GM18507 (cell line): Measurements from ENCODE around the gene HDAC5.

Source experiments
- DNase-seq: peaks from one replicate; pipeline ENCODE4 v3.0.0; 2011; ENCODE audit warnings: low read depth; ENCODE audit not compliant: insufficient read length; ENCODE audit errors: extremely low spot score
- FAIRE-seq: peaks from 2 replicates; lab custom pipeline; 2011; peaks lifted over from hg19 to GRCh38; lab: Jason Lieb, UNC

The HDAC5 gene

GRCh38 chr17:44094701-44095387 is 28.6 kb downstream of the HDAC5 start:
- FAIRE-seq: no peak
- DNase-seq: no peak

GRCh38 chr17:44093231-44093900 is 30.1 kb downstream of the HDAC5 start:
- FAIRE-seq (no peak), DNase-seq (no peak)

GRCh38 chr17:44092051-44092450 is 31.4 kb downstream of the HDAC5 start:
- DNase-seq (no peak), FAIRE-seq (no peak)

DNA sequence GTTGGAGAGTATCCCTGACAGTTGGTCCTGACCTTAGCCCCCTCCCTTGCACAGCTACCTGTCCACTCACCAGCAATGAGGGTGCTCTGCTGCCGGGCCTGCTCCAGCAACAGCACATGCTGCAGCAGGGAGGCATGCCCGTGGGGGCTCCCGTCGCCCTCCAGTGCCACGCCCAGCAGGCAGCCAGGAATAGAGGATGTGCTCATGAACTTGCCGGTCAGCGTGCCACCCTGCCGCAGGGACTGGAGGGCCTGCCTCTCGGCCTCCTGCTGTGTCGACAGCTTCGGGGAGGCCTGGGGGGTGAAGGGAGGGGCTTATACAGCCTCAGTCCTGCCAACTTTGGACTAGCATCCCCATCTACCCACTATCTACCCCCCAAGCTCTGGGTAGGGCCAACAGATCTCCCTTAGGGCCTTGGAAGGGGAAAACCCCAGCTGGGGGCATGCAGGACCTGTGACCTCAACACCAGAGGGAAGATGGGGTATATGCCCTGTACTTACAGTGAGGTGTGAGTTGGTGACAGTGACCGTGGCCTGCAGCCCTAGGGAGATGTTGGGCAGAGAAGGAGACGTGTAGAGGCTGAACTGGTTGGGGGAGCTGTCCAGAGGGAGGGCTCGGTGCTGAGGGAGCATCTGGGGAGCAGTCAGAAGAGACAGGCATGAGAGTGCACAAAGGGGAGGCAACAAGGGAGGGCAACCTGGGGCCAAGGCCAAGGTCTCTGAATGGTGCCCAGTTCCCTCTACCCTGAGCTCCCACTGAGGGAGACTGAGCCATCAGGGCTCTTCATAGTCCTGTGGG is 32.0 kb downstream of the HDAC5 start:
- DNase-seq (no peak), FAIRE-seq (no peak)

DNA sequence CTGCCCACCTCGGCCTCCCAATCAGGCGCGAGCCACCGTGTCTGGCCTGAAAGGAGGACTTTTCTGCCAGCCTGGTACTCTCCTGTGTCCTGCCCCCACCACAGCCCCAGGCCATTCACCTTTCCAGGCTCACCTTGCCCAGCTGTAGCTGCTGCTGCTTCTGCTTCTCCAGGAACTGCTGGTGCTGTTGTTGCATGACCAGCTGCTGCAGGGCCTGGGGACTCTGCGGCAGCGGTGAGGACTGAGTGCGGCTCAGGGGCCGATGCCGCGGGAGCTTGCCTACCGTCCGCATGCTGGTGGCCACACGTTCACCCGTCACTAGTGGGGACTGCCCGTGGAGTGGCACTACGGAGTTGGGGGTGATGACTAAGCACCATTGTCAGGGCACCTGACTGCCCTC is 35.2 kb downstream of the HDAC5 start:
- DNase-seq (no peak), FAIRE-seq (no peak)

- FAIRE-seq (no peak), DNase-seq (no peak)
Observed at GRCh38 chr17:44087319-44087718, 36.1 kb downstream of the HDAC5 start.

- no peak for DNase-seq
- FAIRE-seq: no peak
Observed at GRCh38 chr17:44086364-44087311, 36.8 kb downstream of the HDAC5 start.

DNA sequence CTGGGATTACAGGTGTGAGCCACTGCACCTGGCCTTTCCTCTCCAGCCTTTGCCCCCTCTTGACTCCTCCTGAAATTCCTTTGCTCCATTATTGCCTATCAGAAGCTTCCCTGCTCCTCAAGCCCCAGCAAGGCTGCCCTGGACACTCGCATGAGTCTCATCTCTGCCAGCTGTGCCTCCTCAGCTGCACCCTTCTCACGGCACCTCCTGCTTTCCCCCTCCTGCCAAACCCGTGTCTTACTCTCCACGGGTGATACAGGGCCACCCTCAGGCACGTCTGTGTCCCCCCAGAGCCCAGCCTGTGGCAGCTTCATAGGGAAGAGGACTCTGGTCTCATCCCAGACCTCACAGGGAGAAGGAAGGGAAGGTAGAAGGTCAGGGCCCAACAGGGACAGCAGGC is 37.5 kb downstream of the HDAC5 start:
- no peak for FAIRE-seq
- no peak for DNase-seq

DNA sequence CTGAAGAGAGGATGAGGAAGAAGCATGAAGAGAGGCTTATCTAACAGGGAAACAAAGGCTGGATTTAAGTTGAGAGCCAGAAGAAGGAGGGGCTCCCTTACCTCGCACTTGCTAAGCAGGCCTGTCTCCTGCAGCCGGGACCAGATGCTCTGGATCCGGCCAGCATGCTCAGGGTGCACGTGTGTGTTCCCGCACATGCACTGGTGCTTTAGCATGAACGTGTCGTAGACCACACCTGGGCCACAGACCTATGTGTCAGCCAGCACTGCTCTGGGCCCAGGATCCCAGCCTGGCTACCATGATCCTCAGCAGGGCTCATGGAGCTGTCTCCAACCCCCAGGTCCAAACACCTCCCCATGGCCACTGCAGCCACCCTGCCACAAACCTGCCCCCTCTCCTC is 38.5 kb downstream of the HDAC5 start:
- DNase-seq (no peak), FAIRE-seq (no peak)

- FAIRE-seq (no peak), DNase-seq (no peak)
Observed at GRCh38 chr17:44084131-44084538, 39.3 kb downstream of the HDAC5 start.

DNA sequence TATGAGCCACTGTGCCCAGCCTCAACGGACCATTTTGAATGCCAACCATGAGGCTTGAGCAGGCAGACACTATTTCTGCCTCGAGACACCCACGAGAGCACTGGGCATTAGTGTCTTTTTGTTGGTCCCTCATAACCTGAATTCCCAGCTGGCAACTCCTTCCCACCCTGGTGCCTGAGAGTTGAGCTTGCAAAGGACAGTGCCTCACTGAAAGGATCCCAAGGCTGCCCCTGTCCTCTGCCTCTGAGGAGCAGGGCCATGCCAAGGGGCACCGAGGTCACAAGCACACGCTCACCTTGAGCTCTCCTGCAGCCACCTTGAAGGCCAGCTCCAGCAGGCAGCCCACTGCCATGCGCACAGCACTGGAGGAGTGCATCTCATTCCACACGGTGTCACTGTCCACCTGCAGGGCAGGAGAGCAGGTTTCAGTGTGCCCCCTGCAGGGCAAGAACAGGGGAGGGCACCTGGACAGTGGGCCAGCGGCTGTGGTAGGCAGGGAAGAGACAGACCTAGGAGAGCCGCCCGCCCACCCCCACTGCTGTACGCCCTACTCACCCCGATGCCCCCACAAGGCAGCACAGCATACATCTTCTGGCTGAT is 40.1 kb downstream of the HDAC5 start:
- FAIRE-seq: no peak
- DNase-seq: no peak

GRCh38 chr17:44082256-44082927 is 41.0 kb downstream of the HDAC5 start:
- FAIRE-seq (no peak), DNase-seq (no peak)

DNA sequence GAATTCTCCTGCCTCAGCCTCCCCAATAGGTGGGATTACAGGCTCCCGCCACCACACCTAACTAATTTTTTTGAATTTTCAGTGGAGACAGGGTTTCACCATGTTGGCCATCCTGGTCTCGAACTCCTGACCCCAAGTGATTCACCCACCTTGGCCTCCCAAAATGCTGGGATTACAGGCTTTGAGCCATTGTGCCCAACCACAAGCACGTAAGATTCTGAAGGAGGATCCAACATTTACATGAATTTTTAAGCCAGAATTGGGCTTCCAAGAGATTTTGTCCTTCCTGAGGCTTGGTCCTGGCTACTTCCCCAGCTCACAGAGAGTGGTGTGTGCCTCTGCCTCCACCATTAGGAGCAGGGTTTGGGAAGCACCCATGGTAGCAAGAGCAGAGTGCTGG is 41.8 kb downstream of the HDAC5 start:
- DNase-seq (no peak), FAIRE-seq (no peak)

DNA sequence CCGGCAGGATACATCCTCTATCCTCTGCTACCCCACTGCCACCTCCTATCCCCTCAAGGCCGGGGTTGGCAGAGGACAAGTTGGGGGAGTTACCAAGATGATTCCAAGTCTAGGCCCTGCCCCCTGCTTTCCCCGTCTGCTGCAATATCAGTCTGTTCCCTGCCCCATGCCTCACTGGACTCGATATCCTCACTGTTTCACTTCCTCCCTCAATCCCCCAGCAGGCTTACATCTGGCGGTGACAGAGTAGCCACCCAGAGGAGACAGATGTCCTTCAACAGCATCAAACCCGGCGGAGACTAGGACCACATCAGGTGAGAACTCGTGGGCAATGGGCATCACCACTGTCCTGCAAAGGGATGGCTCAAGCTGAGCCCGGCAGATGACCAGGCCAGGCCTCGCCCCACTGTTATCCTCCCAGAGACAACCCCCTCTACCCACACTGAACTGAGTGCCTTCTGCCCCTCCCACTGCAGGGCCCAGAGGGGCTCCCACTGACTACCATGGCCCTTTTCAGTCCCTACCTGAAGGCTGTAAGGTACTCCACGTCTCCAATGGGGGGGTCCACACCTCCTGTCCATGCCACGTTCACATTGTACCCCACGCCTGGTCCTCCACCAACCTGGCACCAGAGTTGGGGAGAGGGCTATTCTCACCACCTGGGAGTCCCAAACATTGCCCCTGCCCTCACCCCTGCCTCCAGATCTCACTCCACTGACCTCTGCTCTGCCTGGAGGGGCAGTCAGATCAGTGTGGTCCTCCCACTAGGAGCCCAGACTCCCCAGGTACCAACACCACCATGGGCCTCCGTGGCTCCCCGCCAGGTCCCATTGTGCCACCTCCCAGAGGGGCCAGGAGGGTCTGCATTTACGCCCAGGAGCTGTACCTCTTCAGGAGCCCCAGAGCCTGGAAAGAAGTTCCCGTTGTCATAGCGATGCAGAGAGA is 43.3 kb downstream of the HDAC5 start:
- DNase-seq: no peak
- FAIRE-seq: no peak

GRCh38 chr17:44078412-44078811 is 45.0 kb downstream of the HDAC5 start:
- FAIRE-seq (no peak), DNase-seq (no peak)

- no peak for FAIRE-seq
- DNase-seq: no peak
Observed at GRCh38 chr17:44077595-44077909, 45.9 kb downstream of the HDAC5 start.

DNA sequence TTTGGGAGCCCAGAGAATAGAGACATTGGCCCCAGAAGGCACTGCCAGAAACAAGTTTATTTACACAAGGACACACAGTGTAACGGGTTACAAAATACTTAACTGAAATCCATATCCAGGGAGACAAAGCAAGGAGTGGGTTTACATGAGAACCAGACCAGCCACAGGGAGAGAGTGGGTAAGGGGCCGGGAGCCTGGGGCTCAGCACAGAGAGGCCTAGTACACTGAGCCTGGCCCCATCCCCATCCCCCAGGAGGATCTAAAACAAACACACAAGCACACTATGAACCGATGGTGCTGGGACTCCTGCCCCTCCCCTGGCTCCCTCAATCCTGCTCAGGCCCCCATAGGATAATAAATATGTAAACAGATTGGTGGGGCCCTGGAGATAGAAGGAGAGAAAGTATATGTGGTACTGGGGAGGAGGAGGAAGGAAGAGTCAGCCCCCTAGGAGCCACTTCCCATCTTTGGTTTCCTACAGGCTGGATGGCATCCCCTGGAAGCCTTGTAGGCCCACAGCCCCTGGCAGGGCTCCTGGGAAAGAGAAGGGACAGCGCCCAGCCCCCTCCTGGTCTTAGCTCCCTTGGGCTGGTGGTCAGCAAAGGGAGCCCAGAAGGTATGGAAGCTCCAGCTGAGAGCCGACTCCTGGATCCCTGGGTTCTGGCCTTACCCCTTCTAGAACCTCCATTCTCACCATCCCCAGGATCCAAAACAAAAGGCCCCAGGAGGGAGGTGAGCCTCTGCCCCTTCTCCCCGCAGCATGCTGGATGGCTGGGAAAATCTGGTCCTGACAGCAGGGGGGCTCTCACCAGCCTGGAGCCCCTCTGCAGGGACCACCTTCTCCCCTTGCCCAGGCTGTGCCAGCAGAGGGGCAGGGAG is 46.5 kb downstream of the HDAC5 start:
- DNase-seq (no peak), FAIRE-seq (no peak)
